ENCODE measurements around the gene ITPKB. TPM values are rescaled to one million over a fixed set of nuclear protein-coding genes. Genes with fewer than 3 reads are reported as not detected.

The ITPKB gene
- total RNA-seq, 1 donor from 2014 or later = 13.7 TPM

DNA sequence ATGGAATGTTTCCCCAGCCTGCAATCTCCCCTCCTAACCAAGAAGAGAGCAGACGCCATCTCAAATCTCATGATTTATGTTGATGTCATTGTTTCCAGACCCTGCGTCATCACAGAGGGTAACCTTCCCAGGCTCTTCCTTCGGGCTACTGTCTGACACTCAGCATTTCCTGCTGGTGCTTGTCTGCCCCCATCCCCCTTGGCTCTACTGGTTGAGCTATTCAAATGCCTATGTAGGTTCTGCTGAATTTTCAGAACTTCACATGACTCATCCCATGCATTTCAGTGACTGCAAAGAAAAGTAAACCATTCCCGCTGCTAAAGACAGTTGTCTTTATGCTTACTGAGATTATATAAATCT is 24.8 kb upstream of the ITPKB start:
- no peaks in the 10 kb centered on the region for H3K36me3 Mint-ChIP-seq (ENCODE audit: low read depth)
- H3K27me3 Mint-ChIP-seq (ENCODE audit: low read depth) = no peaks in the 10 kb centered on the region
- H3K27ac Mint-ChIP-seq (ENCODE audit: unreplicated experiment) = no peak overlapping the region
- H3K4me3 Mint-ChIP-seq = no peak overlapping the region
- TF ChIP-seq, protein P1, sequence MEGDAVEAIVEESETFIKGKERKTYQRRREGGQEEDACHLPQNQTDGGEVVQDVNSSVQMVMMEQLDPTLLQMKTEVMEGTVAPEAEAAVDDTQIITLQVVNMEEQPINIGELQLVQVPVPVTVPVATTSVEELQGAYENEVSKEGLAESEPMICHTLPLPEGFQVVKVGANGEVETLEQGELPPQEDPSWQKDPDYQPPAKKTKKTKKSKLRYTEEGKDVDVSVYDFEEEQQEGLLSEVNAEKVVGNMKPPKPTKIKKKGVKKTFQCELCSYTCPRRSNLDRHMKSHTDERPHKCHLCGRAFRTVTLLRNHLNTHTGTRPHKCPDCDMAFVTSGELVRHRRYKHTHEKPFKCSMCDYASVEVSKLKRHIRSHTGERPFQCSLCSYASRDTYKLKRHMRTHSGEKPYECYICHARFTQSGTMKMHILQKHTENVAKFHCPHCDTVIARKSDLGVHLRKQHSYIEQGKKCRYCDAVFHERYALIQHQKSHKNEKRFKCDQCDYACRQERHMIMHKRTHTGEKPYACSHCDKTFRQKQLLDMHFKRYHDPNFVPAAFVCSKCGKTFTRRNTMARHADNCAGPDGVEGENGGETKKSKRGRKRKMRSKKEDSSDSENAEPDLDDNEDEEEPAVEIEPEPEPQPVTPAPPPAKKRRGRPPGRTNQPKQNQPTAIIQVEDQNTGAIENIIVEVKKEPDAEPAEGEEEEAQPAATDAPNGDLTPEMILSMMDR (conservative IDR thresholded peaks at IDR 0.05) = no peak
- peaks cover 7% of the 10 kb centered on the region for H3K4me1 Mint-ChIP-seq
- no peaks in the 10 kb centered on the region for H3K9me3 Mint-ChIP-seq
- DNase-seq (ENCODE audit: low read depth, low spot score) = no peak

DNA sequence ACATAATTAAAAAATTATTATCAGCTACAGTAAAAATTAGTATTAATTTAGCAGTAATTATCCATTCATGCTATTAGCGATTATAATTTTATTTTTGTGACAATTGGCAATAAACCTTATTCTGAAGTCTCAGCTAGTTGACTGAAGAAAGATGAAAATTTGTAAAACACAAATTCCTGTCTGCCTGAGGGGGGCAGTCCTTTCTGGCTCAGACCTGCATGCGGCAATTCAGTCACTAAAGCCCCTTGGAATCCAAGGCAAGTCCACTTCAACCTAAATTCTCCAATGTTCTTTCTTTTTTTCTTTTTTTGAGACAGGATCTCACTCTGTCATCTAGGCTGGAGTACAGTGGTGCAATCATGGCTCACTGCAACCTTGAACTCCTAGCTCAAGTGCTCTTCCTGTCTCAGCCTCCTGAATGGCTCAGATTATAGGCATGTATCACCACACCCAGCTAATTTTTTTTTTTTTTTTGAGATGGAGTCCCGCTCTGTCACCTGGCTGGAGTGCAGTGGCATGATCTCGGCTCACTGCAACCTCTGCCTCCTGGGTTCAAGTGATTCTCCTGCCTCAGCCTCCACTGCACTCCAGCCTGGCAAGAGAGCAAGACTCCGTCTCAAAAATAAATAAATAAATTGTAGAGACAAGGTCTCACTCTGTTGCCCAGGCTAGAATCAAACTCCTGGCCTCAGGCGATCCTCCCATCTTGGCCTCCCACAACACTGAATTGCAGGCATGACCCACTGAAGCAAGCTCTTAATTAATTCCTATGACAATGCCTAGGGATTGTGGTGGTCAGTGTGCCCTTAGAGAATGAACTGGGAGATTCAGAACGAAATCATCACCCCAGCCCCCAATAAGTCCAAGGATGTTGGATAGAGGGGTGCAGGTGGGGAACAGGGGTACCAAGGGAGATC is 24.2 kb upstream of the ITPKB start:
- TF ChIP-seq, protein P1 (conservative IDR thresholded peaks at IDR 0.05) = no peak
- H3K9me3 Mint-ChIP-seq = no peaks in the 10 kb centered on the region
- no peak for DNase-seq (ENCODE audit: low read depth, low spot score)
- no peak overlapping the region for H3K4me3 Mint-ChIP-seq
- no peaks in the 10 kb centered on the region for H3K36me3 Mint-ChIP-seq (ENCODE audit: low read depth)
- no peaks in the 10 kb centered on the region for H3K27me3 Mint-ChIP-seq (ENCODE audit: low read depth)
- no peak overlapping the region for H3K27ac Mint-ChIP-seq (ENCODE audit: unreplicated experiment)
- peaks cover 7% of the 10 kb centered on the region for H3K4me1 Mint-ChIP-seq

DNA sequence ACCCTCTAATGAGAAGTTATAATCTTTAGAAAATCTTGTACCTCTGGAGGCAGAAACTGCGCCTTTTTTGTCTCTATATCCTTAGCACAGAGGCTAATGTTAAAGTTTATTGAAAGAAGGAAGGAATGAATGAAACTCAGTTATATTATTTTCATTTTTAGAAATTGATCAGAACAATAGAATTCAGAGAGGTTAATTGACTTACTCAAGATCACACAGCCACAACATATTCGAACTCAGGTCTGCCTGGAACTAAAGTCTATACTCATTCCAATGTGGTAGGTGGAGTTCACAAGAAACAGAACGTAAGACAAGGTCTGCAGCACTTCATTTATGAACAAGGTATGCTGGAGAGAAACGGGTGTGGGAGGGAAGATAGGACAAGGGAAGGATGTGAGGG is 23.0 kb upstream of the ITPKB start:
- no peaks in the 10 kb centered on the region for H3K36me3 Mint-ChIP-seq (ENCODE audit: low read depth)
- peaks cover 7% of the 10 kb centered on the region for H3K4me1 Mint-ChIP-seq
- no peak overlapping the region for H3K27ac Mint-ChIP-seq (ENCODE audit: unreplicated experiment)
- TF ChIP-seq, protein P1 (conservative IDR thresholded peaks at IDR 0.05) = no peak
- no peak for DNase-seq (ENCODE audit: low read depth, low spot score)
- no peak overlapping the region for H3K4me3 Mint-ChIP-seq
- H3K9me3 Mint-ChIP-seq = no peaks in the 10 kb centered on the region
- H3K27me3 Mint-ChIP-seq (ENCODE audit: low read depth) = no peaks in the 10 kb centered on the region

DNA sequence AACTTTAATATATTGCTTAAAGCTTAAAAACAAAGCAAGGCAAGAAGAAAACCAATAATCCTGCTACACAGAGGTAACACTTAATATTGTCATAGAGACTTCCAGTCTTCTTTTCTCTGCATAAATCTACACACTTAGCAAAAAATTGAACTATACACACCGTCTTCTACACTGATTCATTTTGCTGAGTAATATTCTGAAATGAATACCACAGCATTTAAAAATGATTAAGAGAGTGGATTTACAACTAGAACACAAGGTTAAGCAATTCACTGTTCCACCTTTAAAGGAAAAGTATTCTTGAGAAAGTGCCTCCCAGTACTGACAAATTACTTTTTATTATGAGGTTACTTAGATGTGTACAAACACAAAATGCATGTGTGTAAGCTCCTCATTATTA is 22.2 kb upstream of the ITPKB start:
- peaks cover 7% of the 10 kb centered on the region for H3K4me1 Mint-ChIP-seq
- H3K27me3 Mint-ChIP-seq (ENCODE audit: low read depth) = no peaks in the 10 kb centered on the region
- no peak overlapping the region for H3K4me3 Mint-ChIP-seq
- H3K9me3 Mint-ChIP-seq = no peaks in the 10 kb centered on the region
- no peak for DNase-seq (ENCODE audit: low read depth, low spot score)
- H3K36me3 Mint-ChIP-seq (ENCODE audit: low read depth) = no peaks in the 10 kb centered on the region
- TF ChIP-seq, protein P1 (conservative IDR thresholded peaks at IDR 0.05) = no peak
- no peak overlapping the region for H3K27ac Mint-ChIP-seq (ENCODE audit: unreplicated experiment)

DNA sequence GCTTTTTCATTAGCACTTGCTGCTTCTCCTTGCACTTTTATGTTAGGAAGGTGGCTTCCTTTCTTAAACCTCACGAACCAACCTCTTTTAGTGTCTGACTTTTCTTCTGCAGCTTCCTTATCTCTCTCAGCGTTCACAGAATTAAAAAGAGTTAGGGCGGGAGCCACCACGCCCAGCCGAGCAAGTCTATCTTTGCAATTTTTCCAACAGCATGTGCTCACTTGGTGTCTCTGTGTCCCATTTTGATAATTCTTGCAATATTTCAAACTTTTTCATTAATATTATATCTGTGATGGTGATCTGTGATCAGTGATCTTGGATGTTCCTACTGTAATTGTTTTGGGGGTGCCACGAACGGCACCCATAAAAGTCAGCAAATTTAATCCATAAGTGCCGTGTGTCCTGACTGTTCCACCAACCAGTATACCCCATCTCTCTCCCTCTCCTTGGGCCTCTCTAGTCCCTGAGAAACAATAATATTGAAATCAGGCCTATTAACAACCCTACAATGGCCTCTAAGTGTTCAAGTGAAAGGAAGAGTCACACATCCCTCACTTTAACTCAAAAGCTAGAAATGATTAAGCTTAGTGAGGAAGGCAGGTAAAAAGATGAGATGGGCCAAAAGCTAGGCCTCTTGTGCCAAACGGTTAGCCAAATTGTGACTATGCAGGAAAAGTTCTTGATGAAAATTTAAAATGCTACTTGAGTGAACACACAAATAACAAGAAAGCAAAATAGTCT is 15.9 kb upstream of the ITPKB start:
- Mint-ChIP-seq H3K36me3 (ENCODE audit: low read depth) (no peaks in the 10 kb centered on the region), H3K4me1 (peaks cover 18% of the 10 kb centered on the region), H3K27me3 (ENCODE audit: low read depth) (no peaks in the 10 kb centered on the region), H3K4me3 (no peak overlapping the region), H3K27ac (ENCODE audit: unreplicated experiment) (no peak overlapping the region), H3K9me3 (no peaks in the 10 kb centered on the region)
- no peak for DNase-seq (ENCODE audit: low read depth, low spot score)
- TF ChIP-seq, protein P1 (conservative IDR thresholded peaks at IDR 0.05) = no peak
